Sciatic nerve (tissue), 2 donors: ENCODE results near the gene CDK18. TPM values are rescaled to one million over a fixed set of nuclear protein-coding genes. Genes with fewer than 3 reads are reported as not detected.

Source experiments
- ATAC-seq: fragments of 200-7000 bp; cut with Tn5 transposase; one replicate; pipeline ENCODE4 v1.9.1; 2020; ENCODE audit warnings: mild to moderate bottlenecking, moderate library complexity
- DNase-seq: peaks from one replicate; pipeline ENCODE4 v3.0.0-alpha.2; 2020; ENCODE audit warnings: low spot score
- intact Hi-C: fragments of 100-400 bp; cut with DNase I; formaldehyde crosslinking; loops from one replicate; pipeline ENCODE4 v1.14.2; 2022
- total RNA-seq: library from RNA; stranded (reverse); fragmentation: NEBNext Ultra II Directional; extraction: Animal tissue kit (Norgen Biotek cat#: 25700); gene quantifications from one replicate; pipeline ENCODE4 v1.2.1, GENCODE V29; 2021
- donor health status: DM: no; HTN: no; CAD: no.
- donor health status: DM: no; HTN: no; CAD: no.

Gene CDK18
- total RNA-seq, 1 donor from 2014 or later, result 9.4 TPM

DNA sequence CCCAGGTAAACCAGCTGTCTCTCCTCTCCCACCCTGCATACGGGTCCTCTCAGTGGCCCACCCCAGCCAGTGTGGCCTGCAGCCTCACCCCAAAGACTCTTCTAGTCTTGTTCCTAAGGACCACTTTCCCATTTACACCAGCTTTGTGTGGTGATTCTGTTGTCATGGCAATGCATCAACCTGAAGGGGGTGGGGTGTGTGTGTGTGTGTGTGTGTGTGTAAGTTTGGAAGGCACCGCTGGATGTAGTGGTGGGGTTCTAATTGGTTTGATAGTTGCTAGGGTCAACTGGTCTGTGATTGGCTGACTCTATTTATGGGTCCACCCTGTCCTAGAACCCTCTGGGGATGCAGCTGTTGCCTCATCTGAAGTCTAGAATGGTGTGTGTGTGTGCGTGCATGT lies 4.7 kb upstream of the CDK18 start:
- DNase-seq, result no peak
- intact Hi-C loops, result loop anchor here (5.0 kb wide), 1 partner anchor 1748 kb away; no protein-coding TSS in a partner anchor
- no peak for ATAC-seq

DNA sequence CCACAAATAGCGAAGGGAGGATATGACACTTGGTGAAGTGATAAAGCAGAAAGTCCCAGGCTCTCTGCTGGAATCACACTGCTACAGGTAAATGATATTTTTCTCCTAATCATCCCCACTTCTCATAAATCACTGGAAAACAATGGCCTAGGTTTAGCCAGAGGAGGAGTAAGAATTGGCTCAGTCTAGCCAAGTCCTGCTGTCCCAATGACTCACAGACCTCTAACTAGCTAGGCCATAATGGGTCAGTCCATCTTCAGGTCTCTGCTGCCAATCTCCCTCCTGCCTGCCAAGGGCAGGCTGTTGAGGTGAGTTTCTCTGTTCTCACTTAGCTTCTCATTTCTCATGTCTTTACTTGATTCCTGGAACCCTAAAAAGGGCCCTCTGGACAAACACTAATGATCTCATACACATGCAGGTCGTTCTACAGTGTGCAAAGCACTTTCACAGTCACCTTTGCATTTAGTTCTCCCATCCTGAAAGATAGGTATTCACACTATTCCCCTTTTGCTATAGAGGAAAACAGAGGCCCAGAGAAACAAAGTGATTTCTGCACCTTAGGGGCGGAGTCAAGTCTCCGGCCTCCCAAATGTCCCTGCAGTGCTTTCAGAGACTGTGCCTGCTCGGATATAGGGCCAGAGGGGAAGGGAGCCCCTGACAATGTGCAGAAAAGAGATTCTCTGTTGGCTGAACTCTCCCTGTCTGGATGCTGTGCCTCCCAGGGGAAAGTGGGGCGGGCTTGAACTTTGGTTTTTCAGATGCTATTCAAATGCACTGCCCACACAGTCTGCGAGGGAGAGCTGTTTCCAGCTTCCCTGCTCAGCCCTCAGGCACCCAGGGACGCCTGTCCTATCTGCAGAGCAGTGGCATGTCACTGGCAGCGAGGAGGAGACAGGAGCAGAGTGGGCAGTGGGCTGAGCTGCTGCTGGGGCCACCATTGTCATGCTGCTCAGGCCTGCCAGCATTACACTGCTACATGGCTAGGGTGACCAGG lies 3.9 kb upstream of the CDK18 start:
- DNase-seq (no peak), ATAC-seq (no peak)
- intact Hi-C loops, result no loop called here

DNA sequence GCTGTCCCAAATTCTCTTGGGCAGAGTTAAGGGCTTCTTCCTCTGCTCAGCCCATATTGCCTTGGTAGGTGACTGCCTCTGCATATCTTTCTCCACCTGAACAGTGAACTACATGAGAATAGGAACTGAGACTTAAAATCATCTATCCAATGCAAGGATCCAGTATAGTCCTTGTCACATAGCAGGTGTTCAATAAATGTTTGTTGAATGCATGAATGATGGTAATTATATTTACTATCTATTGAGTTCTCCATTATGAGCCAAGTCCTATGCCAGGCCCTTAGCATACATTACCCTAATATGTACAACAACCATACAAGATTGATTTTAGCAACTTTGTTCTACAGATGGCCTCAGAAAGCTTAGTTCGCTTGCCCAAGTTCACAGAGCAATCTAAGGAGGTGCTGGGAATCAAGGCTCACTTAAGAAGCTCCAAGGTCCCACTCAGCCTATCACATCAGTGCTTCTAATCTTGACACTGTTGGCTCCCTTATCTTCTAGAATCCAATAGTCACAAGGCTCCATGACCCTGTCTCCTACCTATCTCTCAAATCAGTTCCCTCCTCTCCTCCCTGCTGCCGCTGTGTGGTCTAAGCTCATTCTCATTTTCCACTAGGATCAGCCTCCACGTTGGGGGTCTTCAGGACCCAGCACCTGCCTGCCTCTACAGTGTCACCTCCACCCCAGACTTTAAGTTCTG lies 2.2 kb upstream of the CDK18 start:
- no peak for DNase-seq
- intact Hi-C loops, result no loop called here
- ATAC-seq, result no peak

GRCh38 chr1:205502992-205503391 lies 1.5 kb upstream of the CDK18 start:
- intact Hi-C loops, result no loop called here
- DNase-seq (no peak), ATAC-seq (no peak)

GRCh38 chr1:205505076-205505729 lies 734 bp downstream of the CDK18 start:
- ATAC-seq, result peak; percentile 18
- intact Hi-C loops, result no loop called here
- no peak for DNase-seq

GRCh38 chr1:205505791-205506190 lies 1.3 kb downstream of the CDK18 start:
- DNase-seq, result no peak
- ATAC-seq, result peak; percentile 35
- intact Hi-C loops, result no loop called here

DNA sequence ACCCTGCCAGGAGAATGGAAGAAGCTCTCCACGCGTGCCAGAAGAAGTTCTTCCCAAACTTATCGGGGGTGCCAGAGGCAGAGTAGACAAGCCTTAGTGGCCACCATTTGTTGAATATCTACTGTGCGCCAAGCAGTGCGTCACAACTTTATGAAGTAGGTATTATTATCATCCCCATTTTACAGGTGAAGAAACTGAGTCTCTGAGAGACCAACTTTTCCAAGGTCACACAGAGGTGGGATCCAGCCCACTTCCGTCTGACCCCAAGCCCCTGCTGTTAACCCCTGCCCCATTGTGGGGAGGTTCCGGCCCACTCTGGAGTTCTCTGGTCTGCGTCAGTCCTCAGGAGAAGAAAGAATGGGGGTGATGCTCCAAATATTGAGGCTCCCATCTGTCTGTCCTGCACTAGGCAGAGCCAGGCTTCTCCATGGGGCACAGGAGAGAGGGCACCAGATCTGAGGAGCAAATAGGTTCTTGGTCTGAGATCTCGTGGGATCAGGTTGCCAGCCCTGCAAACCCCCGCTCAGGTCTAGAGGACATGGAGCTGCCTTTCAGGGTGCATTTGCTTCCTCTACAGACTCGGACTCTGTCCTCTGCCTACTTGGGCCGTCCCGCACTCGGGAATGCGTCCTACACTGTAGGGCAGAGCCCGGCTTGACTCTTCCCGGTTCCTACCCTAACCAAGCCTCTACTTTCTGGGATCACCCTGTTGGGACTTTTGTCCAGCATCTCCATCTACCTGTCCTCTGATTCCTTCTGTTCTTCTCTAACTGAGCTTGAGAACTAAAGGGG lies 2.1 kb downstream of the CDK18 start:
- DNase-seq, result no peak
- intact Hi-C loops, result no loop called here
- no peak for ATAC-seq

- DNase-seq (no peak), ATAC-seq (no peak)
- intact Hi-C loops, result no loop called here
Measured at GRCh38 chr1:205508227-205508714, 3.8 kb downstream of the CDK18 start.

GRCh38 chr1:205510308-205510950 lies 6.0 kb downstream of the CDK18 start:
- DNase-seq, result no peak
- no peak for ATAC-seq
- intact Hi-C loops, result no loop called here

DNA sequence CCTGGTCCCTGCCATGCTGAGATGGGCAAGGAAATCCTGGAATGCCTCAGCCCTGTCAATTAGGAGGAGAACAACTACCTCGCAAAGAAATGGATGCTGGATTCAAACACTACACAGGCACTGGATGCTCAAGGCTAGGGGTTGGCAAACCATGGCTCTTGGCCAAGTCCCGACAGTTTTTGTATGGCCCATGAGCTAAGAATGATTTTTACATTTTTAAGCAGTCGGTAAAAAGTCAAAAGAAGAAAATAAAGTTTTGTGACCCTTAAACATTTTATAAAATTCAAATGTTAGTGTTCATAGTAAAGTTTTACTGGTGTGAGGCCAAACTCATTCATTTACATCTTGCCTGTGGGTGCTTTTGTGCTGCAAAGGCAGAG lies 6.5 kb downstream of the CDK18 start:
- ATAC-seq, result no peak
- no peak for DNase-seq
- intact Hi-C loops, result no loop called here

GRCh38 chr1:205512059-205513045 lies 7.9 kb downstream of the CDK18 start:
- intact Hi-C loops, result no loop called here
- DNase-seq (no peak), ATAC-seq (peak; percentile 40)

DNA sequence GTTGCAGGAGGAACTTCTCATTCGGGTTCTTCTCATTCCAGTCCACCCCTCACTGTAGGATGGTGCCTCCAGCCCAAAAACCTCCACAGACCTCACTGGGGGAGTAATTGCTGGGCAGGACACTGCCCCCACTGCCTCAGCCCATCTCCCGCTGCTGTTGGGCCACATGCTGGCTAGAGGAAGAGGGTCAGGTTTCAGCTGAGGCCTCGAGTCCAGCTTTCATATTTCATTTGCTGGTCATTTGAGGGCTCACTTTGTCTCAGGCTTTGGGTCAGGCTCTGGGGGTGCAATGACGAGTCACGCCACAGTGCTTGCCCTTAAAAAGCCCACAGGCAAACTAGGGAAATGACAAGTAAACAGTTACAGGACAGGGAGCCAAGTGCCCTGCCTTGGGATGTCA lies 9.3 kb downstream of the CDK18 start:
- intact Hi-C loops, result no loop called here
- DNase-seq, result no peak
- ATAC-seq, result no peak

GRCh38 chr1:205514211-205515142 lies 10.0 kb downstream of the CDK18 start:
- ATAC-seq, result no peak
- intact Hi-C loops, result no loop called here
- DNase-seq, result no peak

- peak; percentile 52 for ATAC-seq
- no peak for DNase-seq
- intact Hi-C loops, result no loop called here
Measured at GRCh38 chr1:205515781-205516253, 11.3 kb downstream of the CDK18 start.

DNA sequence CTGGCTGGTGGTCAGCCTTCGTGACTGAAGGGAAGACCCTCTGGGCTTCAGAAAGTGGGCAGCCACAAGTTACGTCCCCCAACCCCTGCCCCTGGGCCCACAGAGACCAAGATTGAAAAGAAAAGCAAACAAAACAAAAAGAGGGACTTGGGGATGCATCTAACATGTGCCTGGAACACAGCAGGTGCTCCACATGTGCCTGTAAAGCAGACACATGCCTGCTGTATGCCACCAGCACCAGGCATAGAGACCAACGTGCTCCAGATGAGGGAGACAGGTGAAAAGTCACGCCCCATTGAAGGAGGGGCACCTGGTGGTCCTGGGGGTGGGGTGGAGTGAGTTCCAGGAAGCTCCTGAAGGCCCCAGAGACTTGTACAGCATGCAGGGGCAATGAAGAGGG lies 11.9 kb downstream of the CDK18 start:
- DNase-seq (no peak), ATAC-seq (no peak)
- intact Hi-C loops, result no loop called here

DNA sequence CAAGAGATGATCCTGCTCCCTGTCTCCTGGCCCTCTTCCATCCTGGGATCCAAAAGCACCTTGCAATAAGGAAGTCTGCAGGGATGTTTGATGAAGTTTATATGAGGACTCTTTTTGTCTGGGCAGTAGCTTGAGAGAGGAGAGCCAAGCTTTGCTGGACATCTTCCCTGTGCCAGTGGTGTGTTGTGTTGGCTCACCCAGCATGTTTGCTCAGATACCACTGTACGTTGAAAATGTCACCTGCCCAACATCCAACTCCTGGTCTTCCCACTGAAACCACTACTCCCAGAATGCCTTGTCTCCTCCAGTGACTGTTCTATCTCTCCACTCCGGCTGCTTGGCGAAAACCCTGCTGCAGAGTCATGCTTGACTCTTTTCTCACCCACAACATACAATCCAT lies 12.8 kb downstream of the CDK18 start:
- no peak for ATAC-seq
- intact Hi-C loops, result no loop called here
- DNase-seq, result no peak
